AG09309 (cell line): ENCODE data around the gene BCAM.
"Not testable (repeated sequence)": the region's sequence is repeated elsewhere in the genome, so short reads cannot be mapped to it uniquely, and the experiment has no call there.

Experiments used
- DNase-seq: peaks from one replicate; pipeline ENCODE4 v3.0.0-alpha.2; 2010; ENCODE audit warnings: low read depth
- H3K4me3 ChIP-seq: 2 replicates; pipeline ENCODE4 v1.5.1; 2011; ENCODE audit warnings: mild to moderate bottlenecking, low read depth, low read length, moderate library complexity; ENCODE audit not compliant: control insufficient read depth
- CTCF ChIP-seq: IDR thresholded peaks from 2 replicates; pipeline ENCODE4 v1.5.1; 2011; ENCODE audit warnings: mild to moderate bottlenecking, low read depth, low read length, inconsistent platforms; ENCODE audit not compliant: insufficient read depth, control insufficient read depth; ENCODE audit errors: missing control alignments

The BCAM gene

GRCh38 chr19:44772959-44773358, 35.9 kb upstream of the BCAM start:
- no peak for DNase-seq
- H3K4me3 ChIP-seq, result no peak overlapping the region
- no peak for TF ChIP-seq CTCF

GRCh38 chr19:44775676-44776240, 33.1 kb upstream of the BCAM start:
- H3K4me3 ChIP-seq, result no peak overlapping the region
- no peak for TF ChIP-seq CTCF
- DNase-seq, result no peak

GRCh38 chr19:44776402-44777096, 32.4 kb upstream of the BCAM start:
- H3K4me3 ChIP-seq, result no peak overlapping the region
- DNase-seq, result no peak
- no peak for TF ChIP-seq CTCF

- TF ChIP-seq CTCF, result no peak
- no peak within 1 kb of the TSS for H3K4me3 ChIP-seq
- DNase-seq, result no peak
Measured at GRCh38 chr19:44777715-44778347, 31.1 kb upstream of the BCAM start, which contains the start of gene CBLC. Gene CBLC, plus strand, starts transcription at chr19:44777890. Its CDS starts 42 bp downstream, at chr19:44777932.

- no peak for TF ChIP-seq CTCF
- no peak overlapping the region for H3K4me3 ChIP-seq
Measured at GRCh38 chr19:44779150-44779549, 29.8 kb upstream of the BCAM start.

GRCh38 chr19:44781694-44782093, 27.2 kb upstream of the BCAM start:
- H3K4me3 ChIP-seq, DNase-seq: not testable (repeated sequence)

More at GRCh38 chr19:44779150-44779549, 29.8 kb upstream of the BCAM start:
- no peak for DNase-seq

GRCh38 chr19:44782729-44783128, 26.2 kb upstream of the BCAM start:
- no peak for TF ChIP-seq CTCF
- no peak for DNase-seq
- no peak overlapping the region for H3K4me3 ChIP-seq
